HepG2 (cell line): ENCODE measurements around the gene CFAP99. TPM values are rescaled to one million over a fixed set of nuclear protein-coding genes. Genes with fewer than 3 reads are reported as not detected.

Experiments used
- AGO1 ChIP-seq: fragments of 200-400 bp; formaldehyde crosslinking; IDR thresholded peaks from 2 replicates; pipeline ENCODE4 v1.6.1; 2017; ENCODE audit warnings: mild to moderate bottlenecking, low read depth, low read length, moderate library complexity; ENCODE audit not compliant: poor library complexity, severe bottlenecking
- ELF1 ChIP-seq: sonication (generic); formaldehyde crosslinking; IDR thresholded peaks from 2 replicates; pipeline ENCODE4 v1.4.0; 2020; ENCODE audit warnings: missing genetic modification reagents
- GPN1 ChIP-seq: sonication (generic); formaldehyde crosslinking; IDR thresholded peaks from 2 replicates; pipeline ENCODE4 v1.5.1; 2020; ENCODE audit warnings: missing genetic modification reagents, borderline replicate concordance
- HMG20A ChIP-seq: IDR thresholded peaks from 2 replicates; pipeline ENCODE4 v1.6.1; 2016; ENCODE audit warnings: borderline replicate concordance
- ISX ChIP-seq: sonication (generic); formaldehyde crosslinking; conservative IDR thresholded peaks from 2 replicates; pipeline ENCODE4 v1.5.0; 2020; ENCODE audit warnings: missing genetic modification reagents
- KAT8 ChIP-seq: IDR thresholded peaks from 2 replicates; pipeline ENCODE4 v1.6.1; 2016; ENCODE audit warnings: missing genetic modification reagents, missing compliant biosample characterization
- KLF12 ChIP-seq: sonication (generic); formaldehyde crosslinking; IDR thresholded peaks from 2 replicates; pipeline ENCODE4 v1.4.0; 2020; ENCODE audit warnings: missing genetic modification reagents, borderline replicate concordance
- KLF9 ChIP-seq: IDR thresholded peaks from 2 replicates; pipeline ENCODE4 v1.6.1; 2016; ENCODE audit warnings: low read depth
- MED8 ChIP-seq: sonication (generic); formaldehyde crosslinking; IDR thresholded peaks from 2 replicates; pipeline ENCODE4 v1.8.1; 2023; ENCODE audit warnings: mild to moderate bottlenecking, missing genetic modification reagents; ENCODE audit not compliant: insufficient replicate concordance
- RELA ChIP-seq: sonication (generic); formaldehyde crosslinking; IDR thresholded peaks from 2 replicates; pipeline ENCODE4 v1.4.0; 2020; ENCODE audit warnings: missing genetic modification reagents
- SMARCC2 ChIP-seq: fragments of 450-650 bp; IDR thresholded peaks from 2 replicates; pipeline ENCODE4 v1.6.1; 2017; ENCODE audit warnings: antibody characterized with exemption, mild to moderate bottlenecking
- ZFP1 ChIP-seq: IDR thresholded peaks from 2 replicates; pipeline ENCODE4 v1.6.1; 2016
- ZNF383 ChIP-seq: sonication (generic); formaldehyde crosslinking; IDR thresholded peaks from 2 replicates; pipeline ENCODE4 v1.4.0; 2020; ENCODE audit warnings: missing genetic modification reagents, mild to moderate bottlenecking, borderline replicate concordance
- ZNF430 ChIP-seq: sonication (generic); formaldehyde crosslinking; IDR thresholded peaks from 2 replicates; pipeline ENCODE4 v1.9.0; 2021; ENCODE audit warnings: mild to moderate bottlenecking, missing genetic modification reagents
- ZNF501 ChIP-seq: sonication (generic); formaldehyde crosslinking; IDR thresholded peaks from 2 replicates; pipeline ENCODE4 v1.5.1; 2020; ENCODE audit warnings: mild to moderate bottlenecking, moderate library complexity, missing genetic modification reagents
- ZNF616 ChIP-seq: sonication (generic); formaldehyde crosslinking; IDR thresholded peaks from 2 replicates; pipeline ENCODE4 v1.5.0; 2020; ENCODE audit warnings: low read depth, mild to moderate bottlenecking, missing genetic modification reagents
- ZNF883 ChIP-seq: sonication (generic); formaldehyde crosslinking; IDR thresholded peaks from 2 replicates; pipeline ENCODE4 v1.5.1; 2020; ENCODE audit warnings: mild to moderate bottlenecking, missing genetic modification reagents; ENCODE audit errors: not compliant biosample characterization
- polyA plus RNA-seq, 8 experiments: library from polyadenylated mRNA; depleted of rRNA in 3 of 8; stranded (reverse) in 7 of 8; unstranded in 1 of 8; fragments of >200 nt; fragmentation: Illumina TruSeq in 4 of 8; extraction: Trizol in 4 of 8; gene quantifications; 2 replicates each; pipeline versions ENCODE4 v1.2.1 to v1.2.3, GENCODE V29; 2011 to 2016; ENCODE audit warnings: low read depth in 4 of 8, missing spikeins in 1 of 8, mixed read lengths in 1 of 8; ENCODE audit not compliant: insufficient read depth in 1 of 8
- total RNA-seq, 5 experiments: library from RNA; depleted of rRNA; stranded (reverse); fragments of >200 nt; fragmentation: Illumina TruSeq; extraction: Trizol; gene quantifications; 2 replicates each; pipeline ENCODE4 v1.2.3, GENCODE V29; 2016; ENCODE audit warnings: low read depth in 1 of 5
- TF ChIP-seq, protein P1 (sequence below): sonication (generic); formaldehyde crosslinking; IDR thresholded peaks from 2 replicates; pipeline ENCODE4 v1.8.1; 2022; ENCODE audit warnings: low read depth, mild to moderate bottlenecking, missing genetic modification reagents
- TF ChIP-seq, protein P2 (sequence below): sonication (generic); formaldehyde crosslinking; IDR thresholded peaks from 2 replicates; pipeline ENCODE4 v1.5.0; 2020; ENCODE audit warnings: mild to moderate bottlenecking, missing genetic modification reagents, borderline replicate concordance
- TF ChIP-seq, protein P3 (sequence below): sonication (generic); formaldehyde crosslinking; IDR thresholded peaks from 2 replicates; pipeline ENCODE4 v1.8.0; 2022; ENCODE audit warnings: missing genetic modification reagents, mild to moderate bottlenecking, moderate library complexity, borderline replicate concordance

Gene CFAP99
- total and polyA plus RNA-seq, 2 of the 13 experiments (the other 11 are each of a cell fraction or from before 2014, with no cell fraction given): not detected

GRCh38 chr4:2462218-2462991 lies 43.6 kb downstream of the CFAP99 start (continued):
- TF ChIP-seq ISX (CRISPR knock-in tag) (peak; percentile 63; the same call in 1 of the 2 replicates), AGO1 (peak; percentile 43), ZNF430 (peak; percentile 58; the same call in 1 of the 2 replicates), SMARCC2 (no peak), ZNF501 (CRISPR knock-in tag) (no peak), KLF12 (CRISPR knock-in tag) (peak; percentile 65; the same call in 1 of the 2 replicates), ZNF383 (no peak), KAT8 (no peak), HMG20A (CRISPR knock-in tag) (no peak), MED8 (CRISPR knock-in tag) (no peak), ELF1 (CRISPR knock-in tag) (no peak), GPN1 (CRISPR knock-in tag) (no peak), RELA (CRISPR knock-in tag) (no peak), ZNF883 (CRISPR knock-in tag) (peak; percentile 69), ZNF616 (CRISPR knock-in tag) (peak; percentile 95), ZFP1 (CRISPR knock-in tag) (no peak), KLF9 (CRISPR knock-in tag) (no peak)
- TF ChIP-seq, protein P1, sequence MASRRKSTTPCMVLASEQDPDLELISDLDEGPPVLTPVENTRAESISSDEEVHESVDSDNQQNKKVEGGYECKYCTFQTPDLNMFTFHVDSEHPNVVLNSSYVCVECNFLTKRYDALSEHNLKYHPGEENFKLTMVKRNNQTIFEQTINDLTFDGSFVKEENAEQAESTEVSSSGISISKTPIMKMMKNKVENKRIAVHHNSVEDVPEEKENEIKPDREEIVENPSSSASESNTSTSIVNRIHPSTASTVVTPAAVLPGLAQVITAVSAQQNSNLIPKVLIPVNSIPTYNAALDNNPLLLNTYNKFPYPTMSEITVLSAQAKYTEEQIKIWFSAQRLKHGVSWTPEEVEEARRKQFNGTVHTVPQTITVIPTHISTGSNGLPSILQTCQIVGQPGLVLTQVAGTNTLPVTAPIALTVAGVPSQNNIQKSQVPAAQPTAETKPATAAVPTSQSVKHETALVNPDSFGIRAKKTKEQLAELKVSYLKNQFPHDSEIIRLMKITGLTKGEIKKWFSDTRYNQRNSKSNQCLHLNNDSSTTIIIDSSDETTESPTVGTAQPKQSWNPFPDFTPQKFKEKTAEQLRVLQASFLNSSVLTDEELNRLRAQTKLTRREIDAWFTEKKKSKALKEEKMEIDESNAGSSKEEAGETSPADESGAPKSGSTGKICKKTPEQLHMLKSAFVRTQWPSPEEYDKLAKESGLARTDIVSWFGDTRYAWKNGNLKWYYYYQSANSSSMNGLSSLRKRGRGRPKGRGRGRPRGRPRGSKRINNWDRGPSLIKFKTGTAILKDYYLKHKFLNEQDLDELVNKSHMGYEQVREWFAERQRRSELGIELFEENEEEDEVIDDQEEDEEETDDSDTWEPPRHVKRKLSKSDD (CRISPR knock-in tag): peak; percentile 84; the same call in 1 of the 2 replicates
- TF ChIP-seq, protein P2, sequence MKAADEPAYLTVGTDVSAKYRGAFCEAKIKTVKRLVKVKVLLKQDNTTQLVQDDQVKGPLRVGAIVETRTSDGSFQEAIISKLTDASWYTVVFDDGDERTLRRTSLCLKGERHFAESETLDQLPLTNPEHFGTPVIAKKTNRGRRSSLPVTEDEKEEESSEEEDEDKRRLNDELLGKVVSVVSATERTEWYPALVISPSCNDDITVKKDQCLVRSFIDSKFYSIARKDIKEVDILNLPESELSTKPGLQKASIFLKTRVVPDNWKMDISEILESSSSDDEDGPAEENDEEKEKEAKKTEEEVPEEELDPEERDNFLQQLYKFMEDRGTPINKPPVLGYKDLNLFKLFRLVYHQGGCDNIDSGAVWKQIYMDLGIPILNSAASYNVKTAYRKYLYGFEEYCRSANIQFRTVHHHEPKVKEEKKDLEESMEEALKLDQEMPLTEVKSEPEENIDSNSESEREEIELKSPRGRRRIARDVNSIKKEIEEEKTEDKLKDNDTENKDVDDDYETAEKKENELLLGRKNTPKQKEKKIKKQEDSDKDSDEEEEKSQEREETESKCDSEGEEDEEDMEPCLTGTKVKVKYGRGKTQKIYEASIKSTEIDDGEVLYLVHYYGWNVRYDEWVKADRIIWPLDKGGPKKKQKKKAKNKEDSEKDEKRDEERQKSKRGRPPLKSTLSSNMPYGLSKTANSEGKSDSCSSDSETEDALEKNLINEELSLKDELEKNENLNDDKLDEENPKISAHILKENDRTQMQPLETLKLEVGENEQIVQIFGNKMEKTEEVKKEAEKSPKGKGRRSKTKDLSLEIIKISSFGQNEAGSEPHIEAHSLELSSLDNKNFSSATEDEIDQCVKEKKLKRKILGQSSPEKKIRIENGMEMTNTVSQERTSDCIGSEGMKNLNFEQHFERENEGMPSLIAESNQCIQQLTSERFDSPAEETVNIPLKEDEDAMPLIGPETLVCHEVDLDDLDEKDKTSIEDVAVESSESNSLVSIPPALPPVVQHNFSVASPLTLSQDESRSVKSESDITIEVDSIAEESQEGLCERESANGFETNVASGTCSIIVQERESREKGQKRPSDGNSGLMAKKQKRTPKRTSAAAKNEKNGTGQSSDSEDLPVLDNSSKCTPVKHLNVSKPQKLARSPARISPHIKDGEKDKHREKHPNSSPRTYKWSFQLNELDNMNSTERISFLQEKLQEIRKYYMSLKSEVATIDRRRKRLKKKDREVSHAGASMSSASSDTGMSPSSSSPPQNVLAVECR (CRISPR knock-in tag): peak; percentile 54; the same call in 1 of the 2 replicates
- TF ChIP-seq, protein P3, sequence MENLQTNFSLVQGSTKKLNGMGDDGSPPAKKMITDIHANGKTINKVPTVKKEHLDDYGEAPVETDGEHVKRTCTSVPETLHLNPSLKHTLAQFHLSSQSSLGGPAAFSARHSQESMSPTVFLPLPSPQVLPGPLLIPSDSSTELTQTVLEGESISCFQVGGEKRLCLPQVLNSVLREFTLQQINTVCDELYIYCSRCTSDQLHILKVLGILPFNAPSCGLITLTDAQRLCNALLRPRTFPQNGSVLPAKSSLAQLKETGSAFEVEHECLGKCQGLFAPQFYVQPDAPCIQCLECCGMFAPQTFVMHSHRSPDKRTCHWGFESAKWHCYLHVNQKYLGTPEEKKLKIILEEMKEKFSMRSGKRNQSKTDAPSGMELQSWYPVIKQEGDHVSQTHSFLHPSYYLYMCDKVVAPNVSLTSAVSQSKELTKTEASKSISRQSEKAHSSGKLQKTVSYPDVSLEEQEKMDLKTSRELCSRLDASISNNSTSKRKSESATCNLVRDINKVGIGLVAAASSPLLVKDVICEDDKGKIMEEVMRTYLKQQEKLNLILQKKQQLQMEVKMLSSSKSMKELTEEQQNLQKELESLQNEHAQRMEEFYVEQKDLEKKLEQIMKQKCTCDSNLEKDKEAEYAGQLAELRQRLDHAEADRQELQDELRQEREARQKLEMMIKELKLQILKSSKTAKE (CRISPR knock-in tag): peak; percentile 14; the same call in 1 of the 2 replicates
